ENCODE measurements around the gene MAN1B1.
"Not testable (repeated sequence)": the region's sequence is repeated elsewhere in the genome, so short reads cannot be mapped to it uniquely, and the experiment has no call there.

DNA sequence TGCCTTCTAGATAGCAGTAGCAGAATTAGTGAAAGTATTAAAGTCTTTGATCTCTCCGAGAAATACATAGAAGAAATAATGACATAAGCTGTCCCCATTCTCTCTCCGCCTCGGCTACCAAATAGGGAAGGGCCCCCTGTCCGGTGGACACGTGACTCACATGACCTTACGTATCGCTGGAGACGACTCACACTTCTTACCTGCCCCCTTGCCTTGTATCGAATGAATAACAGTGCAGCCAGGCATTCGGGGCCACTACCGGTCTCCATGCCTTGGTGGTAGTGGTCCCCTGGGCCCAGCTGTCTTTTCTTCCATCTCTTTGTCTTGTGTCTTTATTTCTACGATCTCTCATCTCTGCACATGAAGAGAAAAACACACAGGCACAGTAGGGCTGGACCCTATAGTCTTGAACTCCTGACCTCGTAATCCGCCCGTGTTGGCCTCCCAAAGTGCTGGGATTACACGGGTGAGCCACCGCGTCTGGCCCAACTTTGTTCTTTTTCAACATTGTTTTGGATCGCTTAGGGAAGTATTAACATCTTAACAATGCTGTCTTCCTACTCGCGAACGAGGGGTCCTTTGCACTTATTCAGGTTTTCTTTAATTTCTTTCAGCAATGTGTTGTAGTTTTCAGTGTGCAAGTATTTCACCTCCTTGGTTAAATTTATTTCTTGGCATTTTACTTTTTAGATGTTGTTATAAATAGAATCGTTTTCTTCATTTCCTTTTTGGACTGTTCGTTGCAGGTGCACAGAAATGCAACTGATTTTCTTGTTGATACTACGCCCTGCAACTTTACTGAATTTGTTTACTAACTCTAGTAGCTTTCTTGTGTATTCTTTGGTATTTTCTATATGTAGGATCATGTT lies 35.4 kb downstream of the MAN1B1 start:
- not testable (repeated sequence) for TF ChIP-seq EZH2 (IDR thresholded peaks at IDR 0.05; ENCODE audit: low read length); CTCF (optimal IDR thresholded peaks at IDR 0.05 in 1 of 3, IDR thresholded peaks at IDR 0.05 in 1 of 3, conservative IDR thresholded peaks at IDR 0.05 in 1 of 3; ENCODE audit: extremely low read depth in 1 of 3, insufficient read depth in 2 of 3, low read length in 3 of 3)

All from keratinocyte (primary cell).